Measurements from ENCODE around the gene DXO. TPM values are rescaled to one million over a fixed set of nuclear protein-coding genes. Genes with fewer than 3 reads are reported as not detected.
A peak's percentile ranks its signal among the peaks of the same experiment; 100 is the strongest.

The DXO gene
- total and polyA plus RNA-seq, 2 of the 13 experiments (the other 11 are each of a cell fraction or from before 2014, with no cell fraction given): 18.6 to 26.2 TPM

- TF ChIP-seq ZGPAT (CRISPR knock-in tag; IDR thresholded peaks at IDR 0.05) (peak; percentile 96), CHD2 (IDR thresholded peaks at IDR 0.05; ENCODE audit: low read depth, low read length) (peak; percentile 65), ZFYVE20 (CRISPR knock-in tag; IDR thresholded peaks at IDR 0.05; ENCODE audit: borderline replicate concordance, low read depth) (no peak), ZNF761 (CRISPR knock-in tag; conservative IDR thresholded peaks at IDR 0.05) (no peak; the same call in 1 of the 2 replicates), NKX3-1 (CRISPR knock-in tag; IDR thresholded peaks at IDR 0.05) (0 out of 2 replicates have a peak, but pooled peaks have one; percentile 26), CENPX (CRISPR knock-in tag; IDR thresholded peaks at IDR 0.05) (no peak), TFDP2 (CRISPR knock-in tag; IDR thresholded peaks at IDR 0.05) (peak; percentile 45; the same call in 1 of the 2 replicates), GABPA (IDR thresholded peaks at IDR 0.05; ENCODE audit: low read depth, low read length) (no peak), GABPA (CRISPR knock-in tag; IDR thresholded peaks at IDR 0.05; ENCODE audit: low read depth) (peak; percentile 76), ZNF878 (CRISPR knock-in tag; IDR thresholded peaks at IDR 0.05) (0 out of 2 replicates have a peak, but pooled peaks have one; percentile 36), ZNF720 (CRISPR knock-in tag; IDR thresholded peaks at IDR 0.05) (no peak), ZNF441 (CRISPR knock-in tag; IDR thresholded peaks at IDR 0.05; ENCODE audit: borderline replicate concordance) (0 out of 2 replicates have a peak, but pooled peaks have one; percentile 35), ZNF451 (CRISPR knock-in tag; IDR thresholded peaks at IDR 0.05) (peak; percentile 35; the same call in 1 of the 2 replicates), MED8 (CRISPR knock-in tag; IDR thresholded peaks at IDR 0.05; ENCODE audit: insufficient replicate concordance) (peak; percentile 75), FOXK2 (IDR thresholded peaks at IDR 0.05) (peak; percentile 94), PHF20 (CRISPR knock-in tag; IDR thresholded peaks at IDR 0.05) (peak; percentile 15; the same call in 1 of the 2 replicates), IKZF1 (IDR thresholded peaks at IDR 0.05) (no peak)
- TF ChIP-seq, protein P1, sequence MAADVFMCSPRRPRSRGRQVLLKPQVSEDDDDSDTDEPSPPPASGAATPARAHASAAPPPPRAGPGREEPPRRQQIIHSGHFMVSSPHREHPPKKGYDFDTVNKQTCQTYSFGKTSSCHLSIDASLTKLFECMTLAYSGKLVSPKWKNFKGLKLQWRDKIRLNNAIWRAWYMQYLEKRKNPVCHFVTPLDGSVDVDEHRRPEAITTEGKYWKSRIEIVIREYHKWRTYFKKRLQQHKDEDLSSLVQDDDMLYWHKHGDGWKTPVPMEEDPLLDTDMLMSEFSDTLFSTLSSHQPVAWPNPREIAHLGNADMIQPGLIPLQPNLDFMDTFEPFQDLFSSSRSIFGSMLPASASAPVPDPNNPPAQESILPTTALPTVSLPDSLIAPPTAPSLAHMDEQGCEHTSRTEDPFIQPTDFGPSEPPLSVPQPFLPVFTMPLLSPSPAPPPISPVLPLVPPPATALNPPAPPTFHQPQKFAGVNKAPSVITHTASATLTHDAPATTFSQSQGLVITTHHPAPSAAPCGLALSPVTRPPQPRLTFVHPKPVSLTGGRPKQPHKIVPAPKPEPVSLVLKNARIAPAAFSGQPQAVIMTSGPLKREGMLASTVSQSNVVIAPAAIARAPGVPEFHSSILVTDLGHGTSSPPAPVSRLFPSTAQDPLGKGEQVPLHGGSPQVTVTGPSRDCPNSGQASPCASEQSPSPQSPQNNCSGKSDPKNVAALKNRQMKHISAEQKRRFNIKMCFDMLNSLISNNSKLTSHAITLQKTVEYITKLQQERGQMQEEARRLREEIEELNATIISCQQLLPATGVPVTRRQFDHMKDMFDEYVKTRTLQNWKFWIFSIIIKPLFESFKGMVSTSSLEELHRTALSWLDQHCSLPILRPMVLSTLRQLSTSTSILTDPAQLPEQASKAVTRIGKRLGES (CRISPR knock-in tag; IDR thresholded peaks at IDR 0.05; ENCODE audit: borderline replicate concordance): no peak
- TF ChIP-seq, protein P2, sequence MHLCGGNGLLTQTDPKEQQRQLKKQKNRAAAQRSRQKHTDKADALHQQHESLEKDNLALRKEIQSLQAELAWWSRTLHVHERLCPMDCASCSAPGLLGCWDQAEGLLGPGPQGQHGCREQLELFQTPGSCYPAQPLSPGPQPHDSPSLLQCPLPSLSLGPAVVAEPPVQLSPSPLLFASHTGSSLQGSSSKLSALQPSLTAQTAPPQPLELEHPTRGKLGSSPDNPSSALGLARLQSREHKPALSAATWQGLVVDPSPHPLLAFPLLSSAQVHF (CRISPR knock-in tag; IDR thresholded peaks at IDR 0.05): no peak
- TF ChIP-seq, protein P3, sequence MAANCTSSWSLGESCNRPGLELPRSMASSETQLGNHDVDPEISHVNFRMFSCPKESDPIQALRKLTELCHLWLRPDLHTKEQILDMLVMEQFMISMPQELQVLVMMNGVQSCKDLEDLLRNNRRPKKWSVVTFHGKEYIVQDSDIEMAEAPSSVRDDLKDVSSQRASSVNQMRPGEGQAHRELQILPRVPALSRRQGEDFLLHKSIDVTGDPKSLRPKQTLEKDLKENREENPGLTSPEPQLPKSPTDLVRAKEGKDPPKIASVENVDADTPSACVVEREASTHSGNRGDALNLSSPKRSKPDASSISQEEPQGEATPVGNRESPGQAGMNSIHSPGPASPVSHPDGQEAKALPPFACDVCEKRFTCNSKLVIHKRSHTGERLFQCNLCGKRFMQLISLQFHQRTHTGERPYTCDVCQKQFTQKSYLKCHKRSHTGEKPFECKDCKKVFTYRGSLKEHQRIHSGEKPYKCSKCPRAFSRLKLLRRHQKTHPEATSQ (CRISPR knock-in tag; IDR thresholded peaks at IDR 0.05; ENCODE audit: borderline replicate concordance): no peak
- TF ChIP-seq, protein P4, sequence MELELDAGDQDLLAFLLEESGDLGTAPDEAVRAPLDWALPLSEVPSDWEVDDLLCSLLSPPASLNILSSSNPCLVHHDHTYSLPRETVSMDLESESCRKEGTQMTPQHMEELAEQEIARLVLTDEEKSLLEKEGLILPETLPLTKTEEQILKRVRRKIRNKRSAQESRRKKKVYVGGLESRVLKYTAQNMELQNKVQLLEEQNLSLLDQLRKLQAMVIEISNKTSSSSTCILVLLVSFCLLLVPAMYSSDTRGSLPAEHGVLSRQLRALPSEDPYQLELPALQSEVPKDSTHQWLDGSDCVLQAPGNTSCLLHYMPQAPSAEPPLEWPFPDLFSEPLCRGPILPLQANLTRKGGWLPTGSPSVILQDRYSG (CRISPR knock-in tag; IDR thresholded peaks at IDR 0.05): no peak
These were observed 26.2 kb downstream of the DXO start, which contains the start of gene CFB (continued) for GRCh38 chr6:31945507-31946369.

All from HepG2 (cell line).